ENCODE results near the gene SLC38A8.

The SLC38A8 gene

DNA sequence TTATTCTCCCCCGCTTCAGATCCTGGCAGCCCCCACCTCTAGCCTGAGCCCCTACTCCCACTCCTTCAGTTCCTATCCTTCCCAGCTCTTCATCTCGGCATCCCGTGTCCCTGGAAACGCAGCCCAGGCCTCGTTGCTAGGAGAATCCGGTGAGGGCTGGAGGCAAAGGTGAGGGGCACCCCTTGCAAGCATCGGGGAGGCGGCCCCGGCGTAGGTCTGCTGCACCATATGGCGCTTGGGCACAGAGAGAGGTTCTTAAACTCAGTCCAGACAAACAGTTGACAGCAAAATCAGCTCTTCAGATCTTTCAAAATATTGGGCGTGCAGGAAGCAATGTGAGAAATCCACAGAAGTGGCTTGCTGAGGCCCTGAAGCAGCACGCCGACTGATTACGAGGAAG lies 15.0 kb downstream of the SLC38A8 start:
- no peak for DNase-seq

DNA sequence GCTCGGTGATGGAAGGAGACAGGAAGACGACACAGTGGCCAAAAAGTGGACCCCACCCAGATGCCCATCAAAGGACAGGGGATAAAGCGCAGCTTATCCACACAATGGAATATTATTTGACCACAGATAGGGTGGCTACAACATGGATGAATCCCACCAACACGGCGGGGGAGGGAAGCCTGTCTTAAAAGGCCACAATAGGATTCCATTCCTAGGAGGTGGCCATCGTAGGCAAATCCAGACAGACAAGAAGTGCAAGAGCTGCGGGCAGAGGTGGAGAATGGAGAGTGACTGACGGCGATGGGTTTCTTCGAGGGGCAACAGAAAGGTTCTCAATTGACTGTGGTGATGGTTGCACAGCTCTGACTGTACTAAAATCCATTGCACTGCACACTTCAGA lies 16.0 kb downstream of the SLC38A8 start:
- no peak for DNase-seq

DNA sequence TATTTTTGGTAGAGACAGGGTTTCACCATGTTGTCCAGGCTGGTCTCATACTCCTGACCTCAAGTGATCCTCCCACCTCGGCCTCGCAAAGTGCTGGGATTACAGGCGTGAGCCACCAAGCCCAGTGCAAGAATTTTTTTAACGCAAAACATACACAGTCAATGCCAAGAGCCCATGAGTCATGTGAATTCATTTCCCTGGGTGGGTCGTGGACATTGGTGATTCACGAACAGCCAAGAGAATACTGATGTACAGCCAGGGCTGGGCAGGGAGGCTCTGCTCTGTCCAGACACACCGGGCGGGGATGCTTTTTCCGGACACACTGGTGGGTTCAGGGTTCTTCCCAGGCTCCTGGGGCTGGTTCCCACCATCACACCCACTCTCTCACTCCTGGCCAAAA lies 17.7 kb downstream of the SLC38A8 start:
- no peak for DNase-seq

DNA sequence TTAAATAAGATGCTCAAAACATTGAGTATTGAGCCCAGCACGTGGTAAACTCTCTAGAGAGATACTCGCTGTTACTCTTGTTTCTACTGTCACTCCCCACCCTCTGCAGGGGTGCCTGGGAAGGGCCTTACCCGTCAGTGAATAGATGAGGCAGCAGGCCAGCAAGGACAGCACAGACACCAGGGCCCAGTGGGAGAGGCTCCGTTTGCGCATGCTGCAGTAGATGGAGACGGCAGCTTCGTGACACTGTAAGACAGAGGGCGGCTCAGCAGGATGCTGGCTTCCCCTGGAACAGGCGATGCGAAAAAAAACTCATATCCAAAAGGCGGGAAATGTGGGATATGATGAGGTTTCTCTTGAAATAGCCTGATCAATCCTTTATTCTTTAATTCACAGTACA lies 20.0 kb downstream of the SLC38A8 start:
- DNase-seq = no peak

DNA sequence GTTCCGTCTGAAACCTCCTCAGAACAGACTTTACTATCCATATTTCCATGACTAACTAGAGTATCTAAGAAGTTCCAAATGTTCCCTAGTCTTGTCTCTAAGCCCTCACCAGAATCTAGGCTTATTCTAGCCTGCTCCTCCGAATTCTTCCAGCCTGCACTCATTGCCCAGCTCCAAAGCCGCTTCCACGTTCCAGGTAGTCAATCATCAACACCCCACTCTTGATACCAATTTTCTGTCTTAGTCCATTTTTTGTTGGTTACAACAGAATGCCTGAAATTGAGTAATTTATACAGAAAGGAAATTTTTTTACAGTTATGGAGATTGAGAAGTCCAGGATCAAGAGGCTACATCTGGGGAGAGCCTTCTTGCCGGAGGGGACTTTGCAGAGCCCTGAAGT lies 21.1 kb downstream of the SLC38A8 start:
- no peak for DNase-seq

DNA sequence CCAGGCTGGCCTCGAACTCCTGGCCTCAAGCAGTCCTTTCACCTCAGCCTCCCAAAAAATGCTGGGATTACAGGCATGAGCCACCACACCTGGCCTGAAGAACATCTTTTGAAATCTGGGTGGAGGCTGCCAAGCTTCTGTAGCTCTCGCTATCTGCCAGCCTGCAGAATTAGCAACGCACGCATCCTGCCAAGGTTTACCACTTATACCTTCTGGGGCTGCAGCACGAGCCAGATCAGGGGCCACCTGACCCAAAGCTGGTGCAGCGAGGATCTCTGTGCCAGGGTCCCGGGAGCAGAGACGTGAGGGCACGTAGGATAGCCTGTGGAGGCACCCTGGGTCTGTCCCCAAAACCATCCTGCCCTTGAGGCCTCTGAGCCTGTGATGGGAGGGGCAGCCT lies 22.2 kb downstream of the SLC38A8 start:
- no peak for DNase-seq

DNA sequence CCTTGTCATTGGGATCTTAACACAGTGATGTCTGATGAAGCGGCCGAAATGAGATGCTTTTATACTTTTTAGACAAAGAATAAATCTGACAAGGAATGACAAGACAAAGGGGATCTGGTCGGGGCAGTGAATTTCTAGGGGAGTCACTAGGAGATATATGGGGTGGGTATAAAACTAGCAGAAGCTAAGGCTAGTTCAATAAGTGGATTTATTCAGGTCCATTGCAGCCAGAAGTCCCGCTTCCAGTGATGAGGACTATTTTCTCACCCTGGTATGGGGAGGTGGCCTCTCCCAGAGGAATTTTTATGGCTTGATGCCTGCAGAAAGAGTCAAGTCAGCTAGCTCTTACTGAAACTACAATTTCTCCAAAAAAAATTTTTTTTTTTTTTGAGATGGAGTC lies 23.9 kb downstream of the SLC38A8 start:
- no peak for DNase-seq

DNA sequence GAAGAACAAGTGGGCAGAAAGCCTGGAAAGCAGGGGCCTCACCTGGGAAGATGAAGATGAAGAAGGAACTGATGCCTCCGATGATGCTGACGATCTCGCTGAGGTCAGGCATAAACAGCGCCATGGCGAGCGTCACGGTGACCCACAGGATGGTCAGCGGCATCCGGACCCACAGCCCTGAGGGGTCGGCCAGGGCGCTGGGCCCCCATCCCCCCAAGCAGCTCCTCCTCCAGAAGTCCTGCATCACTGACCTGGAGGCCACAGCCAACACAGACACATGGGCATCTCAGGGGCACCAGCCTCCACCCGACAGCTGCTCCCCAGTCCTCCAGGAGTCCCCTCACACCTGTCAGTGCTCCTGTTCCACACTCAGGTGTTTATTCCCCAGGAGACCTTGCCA lies 26.1 kb downstream of the SLC38A8 start:
- DNase-seq = no peak

DNA sequence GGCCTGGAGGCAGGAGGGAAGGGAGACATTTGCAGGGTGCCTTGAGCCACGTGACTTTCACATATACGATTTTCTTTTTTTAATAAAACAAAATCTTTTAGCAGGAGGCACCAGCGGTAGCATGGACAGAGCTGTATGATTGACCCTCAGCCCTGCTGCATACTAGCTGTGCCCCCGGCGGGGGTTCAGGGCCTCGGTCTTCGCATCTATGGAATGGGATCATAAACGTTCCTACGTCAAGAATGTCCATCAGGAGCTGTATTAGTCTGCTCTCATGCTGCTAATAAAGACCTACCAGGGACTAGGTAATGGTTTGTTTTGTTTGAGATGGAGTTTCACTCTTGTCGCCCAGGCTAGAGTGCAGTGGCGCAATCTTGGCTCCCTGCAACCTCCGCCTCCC lies 27.2 kb downstream of the SLC38A8 start:
- no peak for DNase-seq

DNA sequence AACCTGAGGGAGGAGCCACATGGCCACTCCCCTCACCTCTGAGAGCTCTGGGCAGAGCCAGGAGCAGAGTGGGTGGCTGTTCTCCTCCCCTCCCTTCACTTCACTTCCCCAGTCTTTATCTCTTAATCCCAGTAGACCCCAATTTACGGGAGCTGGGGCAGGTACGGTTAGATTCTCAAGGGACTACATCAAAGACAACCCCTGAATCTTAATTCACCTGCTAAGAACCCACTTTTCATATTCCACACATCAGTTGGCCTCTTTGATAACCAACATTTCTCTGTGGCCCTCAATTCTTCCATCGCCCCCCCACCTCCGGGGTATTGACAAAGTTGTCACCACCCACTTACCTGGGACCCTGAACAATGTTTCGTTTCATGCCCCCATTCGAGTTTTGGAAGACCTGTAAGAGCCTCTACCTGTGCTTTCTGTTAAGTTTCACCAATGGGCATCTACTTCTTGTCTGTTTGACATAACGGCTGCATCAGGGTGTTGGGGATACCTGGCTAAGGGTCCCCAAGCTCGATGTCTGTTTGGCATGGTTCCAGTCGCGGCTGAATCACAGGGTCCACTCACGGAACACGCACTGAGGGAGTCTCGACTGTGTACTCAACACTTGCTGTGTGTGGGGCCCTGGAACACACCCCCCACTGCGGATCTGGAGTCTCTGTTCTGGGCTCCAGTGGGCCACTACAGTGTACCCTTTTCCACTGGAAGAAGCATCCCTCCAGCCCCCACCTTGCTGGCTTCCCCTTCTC lies 27.8 kb downstream of the SLC38A8 start:
- DNase-seq = no peak

DNA sequence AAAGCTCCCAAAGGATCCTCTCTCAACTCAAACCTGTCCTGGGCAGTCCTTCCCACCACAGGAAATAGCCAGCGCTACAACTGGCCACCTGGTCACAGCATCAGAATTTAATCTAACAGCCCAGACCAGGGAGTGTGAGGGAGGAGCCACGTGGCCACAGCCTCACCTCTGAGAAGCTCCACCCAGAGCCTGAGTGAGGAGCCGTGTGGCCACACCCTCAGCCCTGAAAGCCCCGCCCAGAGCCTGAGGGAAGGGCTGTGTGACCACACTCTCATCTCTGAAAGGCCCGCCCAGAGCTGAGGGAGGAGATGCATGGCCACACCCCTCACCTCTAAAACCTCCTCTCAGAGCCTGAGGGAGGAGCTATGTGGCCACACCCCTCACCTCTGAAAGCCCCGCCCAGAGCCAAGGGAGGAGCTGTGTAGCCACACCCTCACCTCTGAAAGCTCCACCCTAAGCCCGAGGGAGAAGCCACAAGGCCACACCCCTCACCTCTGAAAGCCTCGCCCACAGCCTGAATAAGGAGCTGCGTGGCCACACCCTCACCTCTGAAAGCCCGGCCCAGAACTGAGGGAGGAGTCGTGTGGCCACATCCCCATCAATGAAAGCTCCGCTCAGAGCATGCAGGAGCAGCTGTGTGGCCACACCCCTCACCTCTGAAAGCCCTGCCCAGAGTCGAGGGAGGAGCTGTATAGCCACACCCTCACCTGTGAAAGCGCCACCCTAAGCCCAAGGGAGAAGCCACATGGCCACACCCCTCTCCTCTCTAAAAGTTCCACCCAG lies 28.6 kb downstream of the SLC38A8 start:
- DNase-seq = peak; percentile 87

DNA sequence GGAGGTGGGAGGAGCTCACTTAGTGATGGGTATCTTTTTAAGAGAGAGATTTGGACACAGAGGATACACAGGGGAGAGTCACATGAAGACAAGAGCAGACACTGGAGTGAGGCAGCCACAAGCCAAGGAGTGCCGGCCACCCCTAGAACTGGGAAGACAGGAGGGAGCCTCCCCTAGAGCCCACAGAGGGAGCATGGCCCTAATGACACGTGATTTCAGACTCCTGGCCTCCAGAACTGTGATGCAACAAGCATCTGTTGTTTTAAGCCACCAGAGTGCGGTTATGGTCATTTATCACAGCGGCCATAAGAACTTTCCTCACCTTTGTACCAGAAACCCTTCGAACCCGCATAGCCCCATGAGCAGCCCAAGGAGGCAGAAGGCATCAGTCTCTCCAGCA lies 33.3 kb downstream of the SLC38A8 start:
- no peak for DNase-seq

DNA sequence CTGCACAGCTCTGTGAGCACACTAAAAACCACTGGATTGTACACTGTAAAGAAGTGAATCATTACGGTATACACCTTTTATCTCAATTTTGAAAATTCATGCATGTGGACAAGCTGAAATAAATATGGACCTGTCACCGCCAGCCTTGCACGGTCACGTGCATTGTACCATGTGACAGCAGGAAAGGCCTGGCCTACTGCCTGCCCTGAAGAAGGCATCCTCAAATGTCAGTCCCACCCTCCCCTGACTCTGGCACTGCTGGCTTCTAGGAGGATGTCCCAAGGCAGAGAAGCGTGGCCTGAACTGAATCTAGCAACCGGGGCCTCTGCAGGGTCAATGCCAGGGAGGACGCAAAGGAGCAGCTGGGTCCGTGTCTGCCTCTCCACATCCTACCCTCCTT lies 34.6 kb downstream of the SLC38A8 start:
- DNase-seq = no peak

DNA sequence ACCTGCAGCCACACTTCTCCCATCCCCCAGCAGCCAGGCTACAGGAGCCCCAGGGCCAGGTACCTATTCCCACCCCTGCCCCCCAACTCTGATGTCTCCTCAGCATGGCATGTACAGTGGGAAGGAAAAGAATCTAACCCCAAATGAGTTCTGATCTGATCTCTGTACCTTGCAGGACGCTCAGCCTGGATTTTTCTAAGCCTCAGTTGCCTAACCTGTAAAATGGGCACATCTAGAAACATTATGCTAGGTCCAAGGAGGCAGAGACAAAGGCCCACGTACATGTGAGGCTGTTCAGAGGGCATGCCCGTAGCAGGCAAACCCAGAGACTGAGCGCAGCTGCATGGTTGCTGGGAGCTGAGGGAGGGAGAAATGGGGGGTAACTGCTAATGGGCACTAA lies 35.1 kb downstream of the SLC38A8 start:
- DNase-seq = no peak

DNA sequence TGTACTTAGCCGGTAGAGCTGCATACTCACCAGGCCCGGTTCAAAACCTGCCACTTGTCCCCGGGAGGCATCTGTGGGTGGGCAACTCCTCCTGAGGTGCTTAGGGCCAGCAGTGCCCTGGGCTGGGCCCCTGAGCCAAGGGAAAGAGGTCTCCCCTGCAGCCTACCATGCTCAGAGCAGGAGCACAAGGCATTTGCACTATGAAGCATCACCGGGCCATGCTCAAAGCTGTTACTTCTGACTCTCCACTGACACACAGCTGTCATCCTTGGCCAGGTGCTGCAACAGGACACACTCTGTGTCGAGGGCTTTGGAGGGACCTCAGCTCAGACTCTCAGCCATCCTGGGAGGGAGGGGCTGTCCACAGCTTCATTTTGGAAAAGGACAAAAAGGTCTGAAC lies 37.2 kb downstream of the SLC38A8 start:
- no peak for DNase-seq

DNA sequence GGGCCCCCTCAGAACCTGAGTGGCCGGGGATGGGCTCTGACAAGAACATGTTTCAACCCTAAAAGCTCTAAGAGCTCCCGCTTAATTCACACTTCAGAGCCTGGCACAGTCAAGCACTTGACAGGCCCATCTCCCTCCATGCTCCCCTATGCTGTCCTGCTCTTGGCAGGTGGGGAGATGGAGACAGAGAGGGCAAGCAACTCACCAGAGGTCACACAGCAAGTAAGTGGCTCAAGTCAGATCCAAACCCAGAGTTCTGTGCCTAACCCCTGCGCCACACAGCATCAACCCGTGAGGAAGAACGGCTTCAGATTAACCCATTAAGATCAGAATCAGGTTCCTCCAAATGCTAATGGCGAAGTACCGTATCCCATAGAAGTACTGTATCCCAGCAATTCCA lies 38.2 kb downstream of the SLC38A8 start:
- no peak for DNase-seq

DNA sequence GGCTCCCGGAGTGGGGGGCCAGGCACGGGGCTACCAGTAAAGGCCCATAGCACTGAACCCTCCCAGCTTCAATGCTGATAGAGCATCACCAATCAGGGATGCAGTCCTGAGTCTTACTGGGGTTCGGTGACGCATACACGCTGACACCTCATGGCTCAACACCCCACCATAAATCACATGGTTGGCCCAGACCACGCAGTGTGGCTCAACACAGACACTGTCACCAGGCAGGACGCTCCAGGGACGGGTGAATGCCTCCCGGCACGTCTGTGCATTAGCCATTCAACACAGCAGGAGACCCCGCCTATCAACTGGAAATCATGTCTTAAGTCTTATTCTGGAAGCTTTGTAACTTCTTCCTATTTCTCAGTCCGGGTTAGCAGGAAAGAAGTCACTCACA lies 39.6 kb downstream of the SLC38A8 start:
- DNase-seq = no peak

DNA sequence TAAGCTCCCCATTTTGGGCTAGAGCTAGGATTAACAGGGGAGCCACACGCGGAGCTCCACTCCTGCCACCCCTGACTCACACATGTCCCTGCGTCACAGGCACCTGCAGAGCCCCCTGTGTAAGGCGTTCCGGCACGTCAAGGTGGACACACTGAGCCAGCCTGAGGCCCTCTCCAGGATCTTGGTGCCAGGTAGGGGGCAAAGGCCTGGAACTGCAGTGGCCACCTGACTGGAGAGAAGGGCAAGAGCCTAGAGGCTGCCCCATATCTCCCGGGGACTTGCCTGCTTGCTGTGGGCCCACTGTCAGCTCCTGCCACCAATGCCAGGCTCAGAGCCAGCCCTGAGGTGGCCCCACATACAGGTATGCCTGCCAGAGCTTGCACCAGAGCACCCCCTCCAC lies 40.9 kb downstream of the SLC38A8 start:
- DNase-seq = no peak

DNA sequence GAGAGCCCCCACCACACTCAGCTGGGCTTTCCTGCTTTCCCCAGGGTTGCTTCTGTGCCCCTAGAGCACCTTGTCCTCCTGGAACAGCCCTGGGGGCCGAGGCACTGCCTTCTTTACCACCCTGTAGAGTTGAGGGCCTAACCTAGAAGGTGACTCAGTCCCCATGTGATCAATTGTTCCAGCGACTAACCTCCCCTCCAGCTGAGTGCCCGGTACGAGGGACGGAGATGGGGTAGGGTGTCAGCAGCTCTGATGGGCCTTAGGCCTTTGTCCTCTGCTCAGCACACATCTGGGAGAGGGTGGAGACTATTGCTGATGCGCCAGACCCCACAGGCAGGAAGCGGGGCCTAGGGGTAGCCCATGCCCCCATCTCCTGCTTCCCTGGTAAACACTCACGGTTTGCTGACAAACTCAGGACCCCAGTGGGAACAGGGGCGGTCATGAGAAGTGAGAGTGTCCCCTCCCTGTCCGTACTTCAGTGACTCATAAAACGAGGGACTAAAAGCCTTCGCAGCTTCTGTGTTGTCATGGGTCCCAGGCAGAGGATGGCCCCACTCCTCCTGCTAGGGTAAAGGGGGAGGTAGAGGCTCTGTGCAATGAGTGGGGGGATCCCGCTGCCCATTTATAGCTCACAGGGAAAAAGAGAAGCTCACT lies 41.5 kb downstream of the SLC38A8 start:
- DNase-seq = no peak

DNA sequence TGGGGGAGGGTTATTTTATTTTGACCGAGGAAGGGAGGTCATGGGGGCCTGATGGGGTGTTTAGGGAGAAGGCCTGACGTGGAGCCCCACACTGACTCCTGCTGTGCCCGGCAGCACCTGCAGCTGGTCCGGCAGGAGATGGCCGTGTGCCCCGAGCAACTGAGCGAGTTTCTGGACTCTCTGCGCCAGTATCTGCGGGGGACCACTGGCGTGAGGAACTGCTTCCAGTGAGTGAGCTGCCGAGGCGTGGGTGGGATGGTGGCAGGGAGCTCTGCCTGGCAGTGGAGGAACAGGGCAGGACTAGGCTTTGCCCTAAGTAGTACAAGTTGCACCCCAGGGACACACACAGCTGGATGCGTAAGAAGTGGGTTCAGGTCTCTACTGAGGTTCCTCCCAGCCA lies 44.5 kb downstream of the SLC38A8 start:
- DNase-seq = no peak

DNA sequence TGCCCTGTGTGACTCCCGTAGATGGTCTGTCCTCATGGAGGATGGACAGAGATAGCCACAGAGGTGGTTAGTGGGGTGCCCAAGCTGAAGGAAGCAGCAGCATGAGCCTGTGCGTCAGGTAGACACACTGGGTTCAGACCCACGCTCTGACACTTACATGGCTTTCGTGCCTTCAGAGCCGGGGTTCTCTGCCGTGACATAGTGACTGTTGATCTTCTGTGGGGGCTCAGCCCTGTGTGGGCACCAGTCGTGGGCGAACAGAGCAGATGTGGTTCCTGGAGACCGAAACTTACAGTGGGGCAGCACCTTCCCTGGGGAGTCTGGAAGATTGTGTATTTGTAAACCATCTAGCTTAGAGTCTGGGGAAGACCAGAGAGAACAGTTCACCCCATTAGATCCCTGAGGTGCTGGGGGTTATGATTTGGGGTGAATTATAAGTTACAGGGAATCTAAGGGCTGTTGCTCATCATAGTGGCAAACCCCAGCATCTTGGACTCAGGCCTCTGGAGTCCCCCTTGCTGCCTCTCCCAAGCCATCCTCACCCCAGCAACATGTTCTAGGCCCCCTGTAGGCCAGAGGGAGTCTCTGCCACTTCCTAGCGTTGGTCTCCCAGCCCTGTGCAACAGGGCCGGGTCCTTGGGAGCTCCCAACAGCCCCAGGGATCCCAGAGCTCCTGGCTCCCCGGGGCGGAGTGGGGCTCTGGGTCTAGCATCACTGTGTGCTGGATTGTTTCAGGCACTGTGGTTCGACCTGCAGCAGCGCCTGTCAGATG lies 45.9 kb downstream of the SLC38A8 start:
- DNase-seq = no peak

DNA sequence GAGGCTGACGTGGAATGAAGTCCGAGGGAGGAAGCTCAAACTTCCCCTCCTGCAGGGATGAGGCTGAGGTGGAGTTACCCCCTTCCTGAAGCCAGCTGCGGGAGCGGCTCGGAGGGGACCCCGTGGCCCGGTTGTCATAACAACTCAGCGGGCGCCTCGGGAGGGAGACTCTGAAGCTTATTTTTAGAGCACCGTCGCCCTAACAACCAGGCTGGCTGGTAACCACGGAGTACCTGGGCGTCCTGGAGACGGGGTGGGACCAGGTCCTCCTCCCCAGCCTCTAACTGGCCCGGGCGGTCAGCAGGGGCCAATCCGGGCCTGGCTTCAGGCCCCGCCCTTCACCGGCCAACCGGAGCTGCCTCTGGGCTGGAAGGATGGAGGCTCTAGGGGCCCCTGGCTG lies 46.8 kb downstream of the SLC38A8 start:
- no peak for DNase-seq

DNA sequence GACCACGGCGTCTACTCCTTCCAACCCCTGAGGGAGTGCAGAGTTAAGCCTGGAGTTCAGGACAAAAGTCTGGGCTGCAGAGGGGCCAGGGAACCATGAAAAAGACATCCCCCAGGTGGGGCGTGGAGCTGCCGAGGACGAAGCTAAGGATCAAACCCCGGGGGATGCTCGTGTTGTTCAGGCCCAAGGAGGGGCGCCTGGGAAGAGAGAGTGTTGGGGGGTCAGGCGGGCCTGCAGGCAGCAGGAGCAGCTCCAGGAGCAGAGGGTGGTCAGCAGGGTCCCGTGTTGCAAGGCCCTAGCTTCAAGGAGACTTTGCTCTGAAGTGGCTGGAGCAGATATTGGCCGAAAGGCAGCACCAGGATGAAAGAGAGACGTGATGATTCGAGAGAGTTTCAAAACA lies 47.9 kb downstream of the SLC38A8 start:
- no peak for DNase-seq

Data from stimulated activated CD8-positive, alpha-beta memory T cell treated with anti-CD3 and anti-CD28 coated beads, Interleukin-4, amount 100 ng/mL, for 48 hours (primary cell).